GM12878 (cell line): ENCODE data around the gene RAB3C. TPM values are rescaled to one million over a fixed set of nuclear protein-coding genes. Genes with fewer than 3 reads are reported as not detected.

ENCODE experiments used
- ATAC-seq: fragments of 200-7000 bp; cut with Tn5 transposase; 3 replicates; pipeline ENCODE4 v1.9.1; 2020; ENCODE audit warnings: mild to moderate bottlenecking, moderate library complexity
- BruUV-seq: library from RNA; stranded (reverse); fragments of 400-500 nt; replicated peaks from 2 replicates; lab custom pipeline; 2021; lab: Mats Ljungman, UMichigan
- CTCF ChIA-PET: fragments of 300-600 bp; sonication (Branson Sonifier 250); formaldehyde crosslinking; extraction: SDS; loops from one replicate; lab custom pipeline; 2021; ENCODE audit warnings: inconsistent platforms; lab: Yijun Ruan, JAX
- POLR2A ChIA-PET: fragments of 350-600 bp; formaldehyde crosslinking; extraction: SDS; loops from one replicate; lab custom pipeline; 2021; ENCODE audit warnings: inconsistent platforms; lab: Charles Lee
- RAD21 ChIA-PET: fragments of 300-600 bp; sonication (Branson Sonifier 250); formaldehyde crosslinking; loops from one replicate; lab custom pipeline; 2023; ENCODE audit warnings: antibody characterized with exemption; ENCODE audit not compliant: unreplicated experiment; lab: Charles Lee
- SMC1A ChIA-PET: fragments of 300-600 bp; sonication (Branson Sonifier 250); formaldehyde crosslinking; loops from one replicate; lab custom pipeline; 2023; ENCODE audit not compliant: unreplicated experiment, uncharacterized antibody; lab: Charles Lee
- DNase-seq: peaks from one replicate; pipeline ENCODE4 v3.0.0-alpha.2; 2011; ENCODE audit warnings: low read depth, low spot score
- FAIRE-seq: peaks from 3 replicates; lab custom pipeline; 2011; peaks lifted over from hg19 to GRCh38; lab: Jason Lieb, UNC
- H2AFZ ChIP-seq: 2 replicates; pipeline ENCODE4 v1.6.0; 2011; ENCODE audit warnings: low read depth, low read length, control low read depth; ENCODE audit not compliant: control insufficient read depth
- H3K27ac ChIP-seq: 2 replicates; pipeline ENCODE4 v1.5.1; 2011; ENCODE audit warnings: control low read depth; ENCODE audit not compliant: control insufficient read depth, insufficient read depth
- H3K27me3 ChIP-seq, 2 experiments: replicated peaks in 1 of 2; 2 replicates each; pipeline versions ENCODE4 v1.6.0 to v1.6.1; 2011; ENCODE audit warnings: low read length in 1 of 2; ENCODE audit not compliant: control insufficient read depth in 2 of 2, insufficient read depth in 2 of 2
- H3K36me3 ChIP-seq, 2 experiments: 2 replicates each; pipeline ENCODE4 v1.5.1; 2011; ENCODE audit warnings: low read length in 1 of 2; ENCODE audit not compliant: control insufficient read depth in 2 of 2, insufficient read depth in 2 of 2
- H3K4me1 ChIP-seq: 2 replicates; pipeline ENCODE4 v1.6.1; 2011; ENCODE audit warnings: mild to moderate bottlenecking, low read length, moderate library complexity, mixed read lengths; ENCODE audit not compliant: control insufficient read depth, insufficient read depth
- H3K4me2 ChIP-seq: 2 replicates; pipeline ENCODE4 v1.6.0; 2011; ENCODE audit warnings: control low read depth; ENCODE audit not compliant: control insufficient read depth, insufficient read depth
- H3K4me3 ChIP-seq: fragments of 200-600 bp; sonication (generic); 2 replicates; pipeline ENCODE4 v1.5.1; 2016
- H3K79me2 ChIP-seq: 2 replicates; pipeline ENCODE4 v1.6.0; 2011; ENCODE audit warnings: low read length; ENCODE audit not compliant: control insufficient read depth, insufficient read depth
- H3K9ac ChIP-seq: 2 replicates; pipeline ENCODE4 v1.8.0; 2011; ENCODE audit warnings: low read length, control low read depth, mixed read lengths; ENCODE audit not compliant: control insufficient read depth, insufficient read depth
- H3K9me3 ChIP-seq: replicated peaks from 3 replicates; pipeline ENCODE4 v1.5.1; 2011; ENCODE audit warnings: mild to moderate bottlenecking, low read length; ENCODE audit not compliant: control insufficient read depth, insufficient read depth
- H4K20me1 ChIP-seq: 2 replicates; pipeline ENCODE4 v1.6.0; 2011; ENCODE audit not compliant: control insufficient read depth, insufficient read depth
- ASH2L ChIP-seq: fragments of 300-600, 200-600 bp; sonication (generic); IDR thresholded peaks from 2 replicates; pipeline ENCODE4 v1.6.1; 2017; ENCODE audit warnings: low read depth, mild to moderate bottlenecking, borderline replicate concordance
- BCL11A ChIP-seq: IDR thresholded peaks from 2 replicates; pipeline ENCODE4 v1.6.1; 2011; ENCODE audit warnings: low read depth, low read length
- EED ChIP-seq: sonication (generic); IDR thresholded peaks from 2 replicates; pipeline ENCODE4 v1.6.1; 2016; ENCODE audit warnings: antibody characterized with exemption, low read depth
- EZH2 ChIP-seq: IDR thresholded peaks from 2 replicates; pipeline ENCODE4 v1.6.1; 2012; ENCODE audit warnings: low read depth, mild to moderate bottlenecking, control low read depth, inconsistent platforms, low read length, borderline replicate concordance; ENCODE audit not compliant: control insufficient read depth
- JUNB ChIP-seq: IDR thresholded peaks from 2 replicates; pipeline ENCODE4 v1.6.1; 2016; ENCODE audit warnings: antibody characterized with exemption, mild to moderate bottlenecking
- MTA3 ChIP-seq: IDR thresholded peaks from 2 replicates; pipeline ENCODE4 v1.6.1; 2012; ENCODE audit warnings: low read length, inconsistent platforms, borderline replicate concordance
- MXI1 ChIP-seq: fragments of 150-350 bp; IDR thresholded peaks from 2 replicates; pipeline ENCODE4 v1.6.1; 2011; ENCODE audit warnings: low read depth, mild to moderate bottlenecking, inconsistent platforms, low read length, improper control_type of control experiment
- MYB ChIP-seq: fragments of 150-350 bp; IDR thresholded peaks from 2 replicates; pipeline ENCODE4 v1.6.1; 2014; ENCODE audit warnings: mild to moderate bottlenecking, low read depth, low read length, borderline replicate concordance
- NR2C1 ChIP-seq: fragments of 450-650 bp; IDR thresholded peaks from 2 replicates; pipeline ENCODE4 v1.6.1; 2017; ENCODE audit warnings: antibody characterized with exemption, mild to moderate bottlenecking, moderate library complexity
- POLR2AphosphoS2 ChIP-seq: IDR thresholded peaks from 2 replicates; pipeline ENCODE4 v1.6.1; 2011; ENCODE audit warnings: low read depth, mild to moderate bottlenecking, low read length, improper control_type of control experiment, moderate library complexity
- POLR2AphosphoS5 ChIP-seq: IDR thresholded peaks from 2 replicates; pipeline ENCODE4 v1.6.1; 2011; ENCODE audit warnings: mild to moderate bottlenecking, low read length, inconsistent platforms
- RBBP5 ChIP-seq: fragments of 200-600 bp; sonication (generic); conservative IDR thresholded peaks from 2 replicates; pipeline ENCODE4 v1.6.1; 2016
- SUPT20H ChIP-seq: IDR thresholded peaks from 2 replicates; pipeline ENCODE4 v1.6.1; 2011; ENCODE audit warnings: low read depth, mild to moderate bottlenecking, low read length, moderate library complexity, borderline replicate concordance; ENCODE audit not compliant: control insufficient read depth
- ZNF274 ChIP-seq: IDR thresholded peaks from one replicate; pipeline ENCODE4 v1.8.0; 2011; ENCODE audit not compliant: insufficient read length, insufficient read depth
- WGBS: methylation state at CpG from one replicate; pipeline ENCODE4 v1.1.6; 2016; ENCODE audit warnings: low lambda C conversion rate; ENCODE audit not compliant: insufficient replicate concordance, insufficient coverage; ENCODE audit errors: missing lambda C conversion rate; 5-methylcytosine and 5-hydroxymethylcytosine counted together
- in situ Hi-C: fragments of 300-500 bp; cut with MboI; formaldehyde crosslinking; loops from 9 replicates; pipeline ENCODE4 v1.14.3; 2018; ENCODE audit warnings: mixed read lengths
- intact Hi-C: fragments of 100-400 bp; cut with micrococcal nuclease; formaldehyde crosslinking; loops from one replicate; pipeline ENCODE4 v1.14.2; 2022; ENCODE audit not compliant: unreplicated experiment
- polyA plus RNA-seq, 11 experiments: library from polyadenylated mRNA; depleted of rRNA in 4 of 11; unstranded in 6 of 11; stranded (reverse) in 5 of 11; fragments of >200 nt; fragmentation: Nextera tagmentation in 4 of 11; fragmentation: Illumina TruSeq in 1 of 11; extraction: Ambion mirVana in 4 of 11; extraction: Trizol in 1 of 11; gene quantifications; 1 replicate in 1 of 11; 2 replicates in 10 of 11; pipeline versions ENCODE4 v1.2.1 to v1.2.3, GENCODE V29; 2011 to 2016; ENCODE audit warnings: inconsistent platforms in 2 of 11, missing spikeins in 2 of 11, low read depth in 1 of 11
- total RNA-seq, 4 experiments: library from RNA; depleted of rRNA in 3 of 4; stranded (reverse); fragments of >200 nt in 3 of 4; fragmentation: Illumina TruSeq in 1 of 4; extraction: Trizol in 1 of 4; gene quantifications; 2 replicates each; pipeline versions ENCODE4 v1.2.1 to v1.2.3, GENCODE V29; 2013 to 2021
- TF ChIP-seq, protein P1 (sequence below): fragments of 150-350 bp; IDR thresholded peaks from 2 replicates; pipeline ENCODE4 v1.6.1; 2014; ENCODE audit warnings: mild to moderate bottlenecking, low read depth, low read length

The RAB3C gene
- total and polyA plus RNA-seq, 10 of the 15 experiments (the other 5 are each of a cell fraction or from before 2014, with no cell fraction given) = not detected

DNA sequence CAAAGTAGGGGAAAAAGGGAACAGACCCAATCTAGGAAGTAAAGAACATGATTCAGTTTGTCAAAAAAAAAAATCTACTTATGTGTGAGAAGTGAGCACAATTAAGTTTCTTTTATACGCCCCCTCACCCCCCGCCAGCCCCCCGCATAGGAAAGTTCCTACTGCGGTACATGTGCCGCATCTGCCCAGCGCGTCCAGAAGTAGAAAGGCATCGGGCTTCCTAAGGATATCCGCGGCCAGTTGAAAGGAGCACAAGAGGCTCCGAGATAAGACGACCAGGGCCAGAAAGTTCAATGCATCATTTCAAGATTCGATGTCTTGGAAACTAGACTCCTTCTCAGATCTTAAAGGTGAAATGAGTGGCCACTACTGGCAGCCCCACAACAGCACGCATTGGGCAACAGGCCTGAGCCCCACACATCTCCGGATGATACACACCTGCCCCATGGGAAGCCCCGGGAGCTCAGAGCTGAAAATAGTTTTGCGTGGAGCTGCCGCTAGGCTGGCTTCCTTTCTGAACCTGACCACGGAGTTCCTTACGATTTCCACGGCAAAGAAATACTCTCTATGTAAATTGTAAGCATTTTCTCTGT lies 203.9 kb downstream of the RAB3C start (continued):
- TF ChIP-seq ZNF274 (no peak), MYB (no peak), BCL11A (no peak), POLR2AphosphoS5 (no peak)
- TF ChIP-seq, protein P1, sequence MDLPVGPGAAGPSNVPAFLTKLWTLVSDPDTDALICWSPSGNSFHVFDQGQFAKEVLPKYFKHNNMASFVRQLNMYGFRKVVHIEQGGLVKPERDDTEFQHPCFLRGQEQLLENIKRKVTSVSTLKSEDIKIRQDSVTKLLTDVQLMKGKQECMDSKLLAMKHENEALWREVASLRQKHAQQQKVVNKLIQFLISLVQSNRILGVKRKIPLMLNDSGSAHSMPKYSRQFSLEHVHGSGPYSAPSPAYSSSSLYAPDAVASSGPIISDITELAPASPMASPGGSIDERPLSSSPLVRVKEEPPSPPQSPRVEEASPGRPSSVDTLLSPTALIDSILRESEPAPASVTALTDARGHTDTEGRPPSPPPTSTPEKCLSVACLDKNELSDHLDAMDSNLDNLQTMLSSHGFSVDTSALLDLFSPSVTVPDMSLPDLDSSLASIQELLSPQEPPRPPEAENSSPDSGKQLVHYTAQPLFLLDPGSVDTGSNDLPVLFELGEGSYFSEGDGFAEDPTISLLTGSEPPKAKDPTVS = no peak

DNA sequence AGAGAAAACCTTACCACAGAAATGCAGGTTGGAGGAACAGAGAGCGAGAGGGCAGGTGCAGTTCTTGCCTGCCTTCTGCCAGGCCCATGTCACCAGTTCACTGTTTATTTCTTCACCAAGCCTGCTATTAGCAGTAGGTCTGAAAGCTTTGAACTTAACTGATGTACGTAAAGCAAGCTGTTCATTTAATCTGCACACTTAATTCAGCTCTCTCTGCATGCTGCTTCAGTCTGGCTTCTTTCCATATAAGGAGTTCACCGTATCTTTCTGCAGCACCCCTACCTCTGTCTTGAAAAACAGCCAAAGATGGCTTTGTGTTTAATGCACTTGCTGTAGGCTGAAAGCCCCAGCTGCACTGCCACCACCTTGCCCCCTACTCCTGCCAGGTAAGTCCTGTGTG lies 205.1 kb downstream of the RAB3C start:
- in situ Hi-C loops (no loop called here), intact Hi-C loops (no loop called here)
- WGBS = 32% methylated on average over 3 of the region's 3 CpGs
- no peaks in the 10 kb centered on the region for H3K27me3 ChIP-seq
- ATAC-seq = no peak
- no peak overlapping the region for H3K27ac ChIP-seq
- H2AFZ ChIP-seq = no peak overlapping the region
- RAD21 ChIA-PET = no interaction called here
- no peaks in the 10 kb centered on the region for H3K4me1 ChIP-seq
- POLR2A ChIA-PET = no interaction called here
- no peaks in the 10 kb centered on the region for H3K36me3 ChIP-seq
- no peaks in the 10 kb centered on the region for H3K79me2 ChIP-seq
- H3K9ac ChIP-seq = no peak overlapping the region
- H4K20me1 ChIP-seq = no peaks in the 10 kb centered on the region
- CTCF ChIA-PET = no interaction called here
- H3K9me3 ChIP-seq = no peaks in the 10 kb centered on the region
- FAIRE-seq = no peak
- no TSS peak for BruUV-seq
- no peak for TF ChIP-seq RBBP5
- no peak for TF ChIP-seq EZH2
- TF ChIP-seq JUNB = no peak
- no peak for TF ChIP-seq NR2C1
- TF ChIP-seq MTA3 = no peak
- no peak for TF ChIP-seq MXI1
- no peak for TF ChIP-seq ASH2L
- no peak for TF ChIP-seq SUPT20H
- no peak for TF ChIP-seq EED
- no peak for TF ChIP-seq POLR2AphosphoS2
- SMC1A ChIA-PET = interaction anchor here (1.1 kb wide), 1 partner anchor 26 kb away, joined by 3 read pairs; no protein-coding TSS in a partner anchor
- no peak overlapping the region for H3K4me3 ChIP-seq
- H3K4me2 ChIP-seq = no peak overlapping the region
- DNase-seq = no peak
